HCT116 (cell line): ENCODE results near the gene RAB24. TPM values are rescaled to one million over a fixed set of nuclear protein-coding genes. Genes with fewer than 3 reads are reported as not detected.

Experiments used
- ATAC-seq: fragments of 200-7000 bp; cut with Tn5 transposase; 2 replicates; pipeline ENCODE4 v1.9.1; 2020; ENCODE audit warnings: mild to moderate bottlenecking, moderate library complexity
- BruUV-seq: library from RNA; stranded (reverse); fragments of 400-500 nt; replicated peaks from 2 replicates; lab custom pipeline; 2021; lab: Mats Ljungman, UMichigan
- CTCF ChIA-PET: fragments of 300-600 bp; sonication (Branson Sonifier 250); formaldehyde crosslinking; loops from one replicate; lab custom pipeline; 2021; ENCODE audit warnings: antibody characterized with exemption; lab: Charles Lee
- POLR2A ChIA-PET: fragments of 300-600, 350-600 bp; sonication (Branson Sonifier 250); formaldehyde crosslinking; loops from one replicate; lab custom pipeline; 2021; ENCODE audit warnings: antibody characterized with exemption; lab: Charles Lee
- RAD21 ChIA-PET, 2 experiments: fragments of 300-600 bp; sonication (Branson Sonifier 250); formaldehyde crosslinking; loops; one replicate each; lab custom pipeline; 2023; ENCODE audit warnings: low total read pairs in 2 of 2; ENCODE audit not compliant: uncharacterized antibody in 2 of 2, unreplicated experiment in 2 of 2, low non-redundant PET in 1 of 2; lab: Charles Lee
- DNase-seq: peaks from one replicate; pipeline ENCODE4 v3.0.0-alpha.2; 2010; ENCODE audit warnings: low read depth, low spot score
- H2AFZ ChIP-seq: fragments of 200-600 bp; shearing (Covaris generic), sonication (generic); 2 replicates; pipeline ENCODE4 v1.6.1; 2017; ENCODE audit warnings: low read depth, mixed run types, mixed read lengths, antibody characterized with exemption, low read length; ENCODE audit not compliant: poor library complexity, severe bottlenecking
- H3K27ac ChIP-seq: 2 replicates; pipeline ENCODE4 v1.5.1; 2012; ENCODE audit warnings: low read depth, low read length
- H3K27me3 ChIP-seq: fragments of 200-600 bp; sonication (generic); 2 replicates; pipeline ENCODE4 v1.6.1; 2016; ENCODE audit warnings: mixed run types, low read length, mixed read lengths; ENCODE audit not compliant: insufficient read depth
- H3K36me3 ChIP-seq, 2 experiments: fragments of 200-500 bp in 1 of 2; fragments of 200-600 bp in 1 of 2; sonication (Bioruptor generic) in 1 of 2; sonication (generic) in 1 of 2; 2 replicates each; pipeline versions ENCODE4 v1.5.1 to v1.6.1; 2014 to 2016; ENCODE audit warnings: low read length in 2 of 2, inconsistent platforms in 1 of 2, mixed read lengths in 1 of 2, mixed run types in 1 of 2; ENCODE audit not compliant: insufficient read depth in 2 of 2, control insufficient read depth in 1 of 2
- H3K4me1 ChIP-seq, 2 experiments: fragments of 200-600 bp in 1 of 2; sonication (generic) in 1 of 2; 2 replicates each; pipeline versions ENCODE4 v1.5.1 to v1.6.1; 2012 to 2017; ENCODE audit warnings: low read length in 2 of 2, inconsistent platforms in 1 of 2, mild to moderate bottlenecking in 1 of 2, mixed read lengths in 1 of 2, mixed run types in 1 of 2, moderate library complexity in 1 of 2; ENCODE audit not compliant: insufficient read depth in 2 of 2, control insufficient read depth in 1 of 2
- H3K4me2 ChIP-seq: fragments of 200-600 bp; sonication (generic); 2 replicates; pipeline ENCODE4 v1.6.1; 2017; ENCODE audit warnings: mixed run types, low read length, mixed read lengths
- H3K4me3 ChIP-seq, 2 experiments: fragments of 200-600 bp in 1 of 2; sonication (generic) in 1 of 2; replicated peaks in 1 of 2; 2 replicates each; pipeline ENCODE4 v1.5.1; 2011 to 2016; ENCODE audit warnings: low read length in 2 of 2, control low read depth in 1 of 2, low read depth in 1 of 2, mild to moderate bottlenecking in 1 of 2, mixed read lengths in 1 of 2, mixed run types in 1 of 2
- H3K79me2 ChIP-seq: fragments of 200-600 bp; sonication (generic); 2 replicates; pipeline ENCODE4 v1.6.1; 2017; ENCODE audit warnings: mild to moderate bottlenecking, mixed run types, low read length, moderate library complexity, mixed read lengths; ENCODE audit not compliant: insufficient read depth
- H3K9ac ChIP-seq: fragments of 200-600 bp; sonication (generic); 2 replicates; pipeline ENCODE4 v1.6.1; 2016; ENCODE audit warnings: low read length, mixed read lengths
- H3K9me2 ChIP-seq: fragments of 200-600 bp; sonication (generic), shearing (Covaris generic); 2 replicates; pipeline ENCODE4 v1.6.1; 2017; ENCODE audit warnings: mixed run types, mild to moderate bottlenecking, moderate library complexity; ENCODE audit not compliant: insufficient read depth
- H3K9me3 ChIP-seq, 2 experiments: fragments of 200-500 bp in 1 of 2; fragments of 200-600 bp in 1 of 2; sonication (Bioruptor generic) in 1 of 2; sonication (generic) in 1 of 2; 2 replicates each; pipeline ENCODE4 v1.6.1; 2014 to 2017; ENCODE audit warnings: low read length in 2 of 2, mixed read lengths in 2 of 2, inconsistent platforms in 1 of 2, low read depth in 1 of 2, mild to moderate bottlenecking in 1 of 2, mixed run types in 1 of 2, moderate library complexity in 1 of 2; ENCODE audit not compliant: control insufficient read depth in 1 of 2, insufficient read depth in 1 of 2
- H4K20me1 ChIP-seq: fragments of 200-600 bp; sonication (generic), shearing (Covaris generic); 2 replicates; pipeline ENCODE4 v1.6.1; 2017; ENCODE audit warnings: mixed run types, mild to moderate bottlenecking, moderate library complexity; ENCODE audit not compliant: insufficient read depth
- CBX3 ChIP-seq: IDR thresholded peaks from 2 replicates; pipeline ENCODE4 v1.6.1; 2012; ENCODE audit warnings: low read depth
- EGR1 ChIP-seq: IDR thresholded peaks from 2 replicates; pipeline ENCODE4 v1.6.1; 2012; ENCODE audit warnings: low read depth
- EZH2 ChIP-seq: fragments of 200-600 bp; sonication (generic); IDR thresholded peaks from 2 replicates; pipeline ENCODE4 v1.6.1; 2017; ENCODE audit warnings: antibody characterized with exemption, mixed run types
- EZH2phosphoT487 ChIP-seq: fragments of 200-600 bp; IDR thresholded peaks from 2 replicates; pipeline ENCODE4 v1.6.1; 2018; ENCODE audit warnings: antibody characterized with exemption, borderline replicate concordance
- FOSL1 ChIP-seq: IDR thresholded peaks from 2 replicates; pipeline ENCODE4 v1.6.1; 2012; ENCODE audit warnings: low read depth
- JUND ChIP-seq: IDR thresholded peaks from 2 replicates; pipeline ENCODE4 v1.6.1; 2012
- RAD21 ChIP-seq: IDR thresholded peaks from 2 replicates; pipeline ENCODE4 v1.6.1; 2012; ENCODE audit warnings: low read depth, mild to moderate bottlenecking
- SIN3A ChIP-seq: IDR thresholded peaks from 2 replicates; pipeline ENCODE4 v1.6.1; 2012; ENCODE audit warnings: low read depth
- SP1 ChIP-seq: IDR thresholded peaks from 2 replicates; pipeline ENCODE4 v1.6.1; 2012; ENCODE audit warnings: low read depth
- SRF ChIP-seq: IDR thresholded peaks from 2 replicates; pipeline ENCODE4 v1.6.1; 2012; ENCODE audit warnings: low read depth
- TCF7L2 ChIP-seq: IDR thresholded peaks from 2 replicates; pipeline ENCODE4 v1.7.0; 2011; ENCODE audit warnings: borderline replicate concordance, inconsistent platforms; ENCODE audit not compliant: insufficient read depth, insufficient read length; ENCODE audit errors: extremely low read depth
- intact Hi-C: fragments of 100-400 bp; cut with micrococcal nuclease; formaldehyde crosslinking; loops from 2 replicates; pipeline ENCODE4 v1.10.0; 2022
- total RNA-seq: library from RNA; stranded (reverse); gene quantifications from one replicate; pipeline ENCODE4 v1.2.1, GENCODE V29; 2021; ENCODE audit not compliant: unreplicated experiment
- TF ChIP-seq, protein P1 (sequence below): IDR thresholded peaks from 2 replicates; pipeline ENCODE4 v1.6.1; 2012
- TF ChIP-seq, protein P2 (sequence below): IDR thresholded peaks from 2 replicates; pipeline ENCODE4 v1.6.1; 2012; ENCODE audit warnings: low read depth
- TF ChIP-seq, protein P3 (sequence below): IDR thresholded peaks from 2 replicates; pipeline ENCODE4 v1.6.1; 2012
- TF ChIP-seq, protein P4 (sequence below): IDR thresholded peaks from 2 replicates; pipeline ENCODE4 v1.6.1; 2011; ENCODE audit warnings: mild to moderate bottlenecking, low read length, moderate library complexity; ENCODE audit not compliant: insufficient replicate concordance; ENCODE audit errors: extremely low read depth

RAB24 gene
- total RNA-seq, 1 experiment from 2014 or later: 13.5 TPM

- TF ChIP-seq SRF (no peak), RAD21 (no peak), SP1 (no peak)
- TF ChIP-seq, protein P1, sequence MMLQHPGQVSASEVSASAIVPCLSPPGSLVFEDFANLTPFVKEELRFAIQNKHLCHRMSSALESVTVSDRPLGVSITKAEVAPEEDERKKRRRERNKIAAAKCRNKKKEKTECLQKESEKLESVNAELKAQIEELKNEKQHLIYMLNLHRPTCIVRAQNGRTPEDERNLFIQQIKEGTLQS: no peak
Measured at GRCh38 chr5:177334781-177335700, 31.5 kb upstream of the RAB24 start (continued).

DNA sequence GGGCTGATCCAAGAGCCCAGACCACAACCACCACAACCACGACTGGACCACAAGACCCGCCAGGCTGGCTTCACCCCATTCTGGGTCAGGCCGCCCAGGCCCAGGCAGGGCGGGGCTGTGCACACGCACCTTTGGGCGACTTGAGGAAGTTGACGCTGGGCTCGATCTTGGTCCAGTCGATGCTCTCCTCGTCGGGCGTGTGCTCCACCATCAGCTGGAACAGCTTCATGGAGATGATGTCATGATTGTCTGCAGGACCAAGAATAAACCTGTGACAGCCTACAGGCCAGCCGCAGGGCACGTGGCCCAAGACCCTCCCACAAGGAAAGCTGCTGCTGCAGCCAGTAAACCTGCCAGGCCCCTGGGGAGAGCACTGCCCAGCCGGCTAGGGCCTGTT, 30.6 kb upstream of the RAB24 start:
- no peaks in the 10 kb centered on the region for H3K27me3 ChIP-seq
- intact Hi-C loops: no loop called here
- no peak overlapping the region for H2AFZ ChIP-seq
- H3K9me2 ChIP-seq: no peaks in the 10 kb centered on the region
- no TSS peak for BruUV-seq
- peaks cover 26 to 30% of the 10 kb centered on the region in 2 experiments; a peak in 3 of 4 replicates for H3K36me3 ChIP-seq
- H3K4me3 ChIP-seq: no peak overlapping the region
- ChIA-PET RAD21 (no interaction called here), POLR2A (no interaction called here), CTCF (no interaction called here)
- H3K9me3 ChIP-seq: no peaks in the 10 kb centered on the region
- H3K4me1 ChIP-seq: no peaks in the 10 kb centered on the region
- H3K4me2 ChIP-seq: no peak overlapping the region
- H3K9ac ChIP-seq: no peak overlapping the region
- H3K79me2 ChIP-seq: peaks cover 2% of the 10 kb centered on the region; the same call in 1 of the 2 replicates
- no peak overlapping the region for H3K27ac ChIP-seq
- no peaks in the 10 kb centered on the region for H4K20me1 ChIP-seq
- ATAC-seq (no peak), DNase-seq (no peak)
- no peak for TF ChIP-seq EGR1
- no peak for TF ChIP-seq EZH2phosphoT487
- TF ChIP-seq CBX3: no peak
- TF ChIP-seq, protein P2, sequence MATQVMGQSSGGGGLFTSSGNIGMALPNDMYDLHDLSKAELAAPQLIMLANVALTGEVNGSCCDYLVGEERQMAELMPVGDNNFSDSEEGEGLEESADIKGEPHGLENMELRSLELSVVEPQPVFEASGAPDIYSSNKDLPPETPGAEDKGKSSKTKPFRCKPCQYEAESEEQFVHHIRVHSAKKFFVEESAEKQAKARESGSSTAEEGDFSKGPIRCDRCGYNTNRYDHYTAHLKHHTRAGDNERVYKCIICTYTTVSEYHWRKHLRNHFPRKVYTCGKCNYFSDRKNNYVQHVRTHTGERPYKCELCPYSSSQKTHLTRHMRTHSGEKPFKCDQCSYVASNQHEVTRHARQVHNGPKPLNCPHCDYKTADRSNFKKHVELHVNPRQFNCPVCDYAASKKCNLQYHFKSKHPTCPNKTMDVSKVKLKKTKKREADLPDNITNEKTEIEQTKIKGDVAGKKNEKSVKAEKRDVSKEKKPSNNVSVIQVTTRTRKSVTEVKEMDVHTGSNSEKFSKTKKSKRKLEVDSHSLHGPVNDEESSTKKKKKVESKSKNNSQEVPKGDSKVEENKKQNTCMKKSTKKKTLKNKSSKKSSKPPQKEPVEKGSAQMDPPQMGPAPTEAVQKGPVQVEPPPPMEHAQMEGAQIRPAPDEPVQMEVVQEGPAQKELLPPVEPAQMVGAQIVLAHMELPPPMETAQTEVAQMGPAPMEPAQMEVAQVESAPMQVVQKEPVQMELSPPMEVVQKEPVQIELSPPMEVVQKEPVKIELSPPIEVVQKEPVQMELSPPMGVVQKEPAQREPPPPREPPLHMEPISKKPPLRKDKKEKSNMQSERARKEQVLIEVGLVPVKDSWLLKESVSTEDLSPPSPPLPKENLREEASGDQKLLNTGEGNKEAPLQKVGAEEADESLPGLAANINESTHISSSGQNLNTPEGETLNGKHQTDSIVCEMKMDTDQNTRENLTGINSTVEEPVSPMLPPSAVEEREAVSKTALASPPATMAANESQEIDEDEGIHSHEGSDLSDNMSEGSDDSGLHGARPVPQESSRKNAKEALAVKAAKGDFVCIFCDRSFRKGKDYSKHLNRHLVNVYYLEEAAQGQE: no peak
- no peak for TF ChIP-seq JUND
- TF ChIP-seq FOSL1: no peak
- TF ChIP-seq, protein P3, sequence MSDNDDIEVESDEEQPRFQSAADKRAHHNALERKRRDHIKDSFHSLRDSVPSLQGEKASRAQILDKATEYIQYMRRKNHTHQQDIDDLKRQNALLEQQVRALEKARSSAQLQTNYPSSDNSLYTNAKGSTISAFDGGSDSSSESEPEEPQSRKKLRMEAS: no peak
- no peak for TF ChIP-seq SP1
- TF ChIP-seq EZH2: no peak
- TF ChIP-seq, protein P4, sequence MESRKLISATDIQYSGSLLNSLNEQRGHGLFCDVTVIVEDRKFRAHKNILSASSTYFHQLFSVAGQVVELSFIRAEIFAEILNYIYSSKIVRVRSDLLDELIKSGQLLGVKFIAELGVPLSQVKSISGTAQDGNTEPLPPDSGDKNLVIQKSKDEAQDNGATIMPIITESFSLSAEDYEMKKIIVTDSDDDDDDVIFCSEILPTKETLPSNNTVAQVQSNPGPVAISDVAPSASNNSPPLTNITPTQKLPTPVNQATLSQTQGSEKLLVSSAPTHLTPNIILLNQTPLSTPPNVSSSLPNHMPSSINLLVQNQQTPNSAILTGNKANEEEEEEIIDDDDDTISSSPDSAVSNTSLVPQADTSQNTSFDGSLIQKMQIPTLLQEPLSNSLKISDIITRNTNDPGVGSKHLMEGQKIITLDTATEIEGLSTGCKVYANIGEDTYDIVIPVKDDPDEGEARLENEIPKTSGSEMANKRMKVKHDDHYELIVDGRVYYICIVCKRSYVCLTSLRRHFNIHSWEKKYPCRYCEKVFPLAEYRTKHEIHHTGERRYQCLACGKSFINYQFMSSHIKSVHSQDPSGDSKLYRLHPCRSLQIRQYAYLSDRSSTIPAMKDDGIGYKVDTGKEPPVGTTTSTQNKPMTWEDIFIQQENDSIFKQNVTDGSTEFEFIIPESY: no peak
- TF ChIP-seq, protein P1: no peak
- no peak for TF ChIP-seq TCF7L2
- no peak for TF ChIP-seq SIN3A
- TF ChIP-seq SRF: no peak
